Heart left ventricle (tissue), 16 donors: ENCODE data around the gene OPCML. TPM values are rescaled to one million over a fixed set of nuclear protein-coding genes. Genes with fewer than 3 reads are reported as not detected.

Source experiments
- ATAC-seq, 4 donors: fragments of 200-7000 bp; cut with Tn5 transposase; one replicate each; pipeline ENCODE4 v1.9.1; 2020 to 2022; ENCODE audit warnings: moderate library complexity in 4 of 4, mild to moderate bottlenecking in 3 of 4, moderate number of reproducible peaks in 1 of 4
- DNase-seq, 5 donors: peaks; one replicate each; pipeline ENCODE4 v3.0.0-alpha.2; 2020
- H3K27ac ChIP-seq, 12 donors: fragments of 200-600 bp; sonication (generic) in 4 of 12; one replicate each; pipeline versions ENCODE4 v1.5.0 to v1.8.0; 2016 to 2022; ENCODE audit warnings: mild to moderate bottlenecking in 2 of 12
- H3K27me3 ChIP-seq, 9 donors: fragments of 200-600 bp; sonication (generic) in 2 of 9; one replicate each; pipeline versions ENCODE4 v1.5.1 to v1.8.0; 2016 to 2022; ENCODE audit warnings: mild to moderate bottlenecking in 3 of 9
- H3K36me3 ChIP-seq, 9 donors: fragments of 200-600 bp; sonication (generic) in 2 of 9; one replicate each; pipeline versions ENCODE4 v1.5.0 to v1.8.0; 2018 to 2022; ENCODE audit warnings: mild to moderate bottlenecking in 2 of 9
- H3K4me1 ChIP-seq, 12 donors: fragments of 200-600 bp; sonication (generic) in 4 of 12; one replicate each; pipeline versions ENCODE4 v1.5.0 to v1.8.0; 2016 to 2022; ENCODE audit warnings: mild to moderate bottlenecking in 3 of 12
- H3K4me3 ChIP-seq, 12 donors: fragments of 200-600 bp; sonication (generic) in 4 of 12; one replicate each; pipeline versions ENCODE4 v1.5.0 to v1.8.0; 2017 to 2022; ENCODE audit warnings: mild to moderate bottlenecking in 9 of 12, moderate library complexity in 4 of 12
- H3K9me3 ChIP-seq, 12 donors: fragments of 200-600 bp; sonication (generic) in 4 of 12; one replicate each; pipeline versions ENCODE4 v1.5.0 to v1.8.0; 2016 to 2022; ENCODE audit warnings: mild to moderate bottlenecking in 1 of 12
- POLR2A ChIP-seq, 2 donors: fragments of 450-650 bp; IDR thresholded peaks; one replicate each; pipeline ENCODE4 v1.6.1; 2017; ENCODE audit warnings: antibody characterized with exemption in 2 of 2, mild to moderate bottlenecking in 2 of 2, moderate library complexity in 2 of 2
- WGBS, 4 donors: extraction: QIAGEN DNeasy Blood & Tissue Kit in 2 of 4; methylation state at CpG; one replicate each; pipeline versions ENCODE4 v1.1.5 to v1.1.7; 2013 to 2018; 5-methylcytosine and 5-hydroxymethylcytosine counted together
- intact Hi-C, 10 donors: fragments of 100-400 bp; cut with DNase I; formaldehyde crosslinking; loops; one replicate each; pipeline versions ENCODE4 v1.11.1 to v1.14.2; 2022
- polyA plus RNA-seq, 2 donors: library from polyadenylated mRNA; stranded (reverse); fragments of 200-250 nt; gene quantifications; one replicate each; pipeline ENCODE4 v1.2.3, GENCODE V29; 2013
- total RNA-seq, 9 donors: library from RNA; depleted of rRNA in 2 of 9; stranded (reverse); fragments of >200 nt in 2 of 9; fragmentation: NEBNext Ultra II Directional in 3 of 9; extraction: Animal tissue kit (Norgen Biotek cat#: 25700) in 3 of 9; gene quantifications; one replicate each; pipeline versions ENCODE4 v1.1.0 to v1.2.4, GENCODE V29; 2016 to 2023
- TF ChIP-seq, protein P1 (sequence below), 12 donors: fragments of 200-600 bp; sonication (generic) in 4 of 12; IDR thresholded peaks; one replicate each; pipeline versions ENCODE4 v1.5.0 to v1.8.0; 2018 to 2022; ENCODE audit warnings: antibody characterized with exemption in 12 of 12, mild to moderate bottlenecking in 5 of 12
- donor health status: ischemic (EF 13 %, LVEDD 7.1; RV severe dilation, severe dysfunction).
- donor health status: healthy with polysubstance abuse.
- donor health status: DM: no; HTN: yes; CAD: no.
- donor health status: DM: no; HTN: no; CAD: no.
- donor health status: ischemic (EF 25% LVEDD 6.9; RV normal size, moderate dysfunction).
- donor health status: ischemic (EF 25% LVEDD 5.7; RV mildly dilated, moderate dysfunction).
- donor health status: healthy.
- donor health status: DM: yes; HTN: yes; CAD: no.
- donor health status: ischemic (EF 35%, LVEDD 5.7; RV mildly dilated, moderate dysfunction).
- donor health status: nonischemic (EF 11% LVEDD 7.7; RV severe dilation, severe dysfunction).
- donor health status: DM: yes; HTN: yes; CAD: no.
- donor health status: PGD.
- donor health status: ischemic (EF 29% LVEDD 5.4; RV normal size, mild dysfunction).
- donor health status: nonischemic (EF 23%, LVEDD 6.1; RV moderate dilation, normal function).

Gene OPCML
- total and polyA plus RNA-seq, 11 donors: 0.04 to 1.3 (median 0.23) TPM; not detected in 3

- Histone ChIP-seq H3K27ac (no peak overlapping the region), H3K4me3 (no peak overlapping the region), H3K27me3 (peaks cover 0 to 7% (median 0%) of the 10 kb centered on the region in 9 donors), H3K9me3 (no peaks in the 10 kb centered on the region), H3K4me1 (no peaks in the 10 kb centered on the region), H3K36me3 (no peaks in the 10 kb centered on the region)
- intact Hi-C loops: no loop called here
- no peak for DNase-seq
- ATAC-seq: no peak
- TF ChIP-seq POLR2A (IDR thresholded peaks at IDR 0.05): no peak
- TF ChIP-seq, protein P1, sequence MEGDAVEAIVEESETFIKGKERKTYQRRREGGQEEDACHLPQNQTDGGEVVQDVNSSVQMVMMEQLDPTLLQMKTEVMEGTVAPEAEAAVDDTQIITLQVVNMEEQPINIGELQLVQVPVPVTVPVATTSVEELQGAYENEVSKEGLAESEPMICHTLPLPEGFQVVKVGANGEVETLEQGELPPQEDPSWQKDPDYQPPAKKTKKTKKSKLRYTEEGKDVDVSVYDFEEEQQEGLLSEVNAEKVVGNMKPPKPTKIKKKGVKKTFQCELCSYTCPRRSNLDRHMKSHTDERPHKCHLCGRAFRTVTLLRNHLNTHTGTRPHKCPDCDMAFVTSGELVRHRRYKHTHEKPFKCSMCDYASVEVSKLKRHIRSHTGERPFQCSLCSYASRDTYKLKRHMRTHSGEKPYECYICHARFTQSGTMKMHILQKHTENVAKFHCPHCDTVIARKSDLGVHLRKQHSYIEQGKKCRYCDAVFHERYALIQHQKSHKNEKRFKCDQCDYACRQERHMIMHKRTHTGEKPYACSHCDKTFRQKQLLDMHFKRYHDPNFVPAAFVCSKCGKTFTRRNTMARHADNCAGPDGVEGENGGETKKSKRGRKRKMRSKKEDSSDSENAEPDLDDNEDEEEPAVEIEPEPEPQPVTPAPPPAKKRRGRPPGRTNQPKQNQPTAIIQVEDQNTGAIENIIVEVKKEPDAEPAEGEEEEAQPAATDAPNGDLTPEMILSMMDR (IDR thresholded peaks at IDR 0.05): no peak
- WGBS, 4 donors: 94 to 100% (median 97%) methylated on average over 1 of the region's 1 CpG
Measured at GRCh38 chr11:132447761-132448160, 1084.5 kb downstream of the OPCML start.

DNA sequence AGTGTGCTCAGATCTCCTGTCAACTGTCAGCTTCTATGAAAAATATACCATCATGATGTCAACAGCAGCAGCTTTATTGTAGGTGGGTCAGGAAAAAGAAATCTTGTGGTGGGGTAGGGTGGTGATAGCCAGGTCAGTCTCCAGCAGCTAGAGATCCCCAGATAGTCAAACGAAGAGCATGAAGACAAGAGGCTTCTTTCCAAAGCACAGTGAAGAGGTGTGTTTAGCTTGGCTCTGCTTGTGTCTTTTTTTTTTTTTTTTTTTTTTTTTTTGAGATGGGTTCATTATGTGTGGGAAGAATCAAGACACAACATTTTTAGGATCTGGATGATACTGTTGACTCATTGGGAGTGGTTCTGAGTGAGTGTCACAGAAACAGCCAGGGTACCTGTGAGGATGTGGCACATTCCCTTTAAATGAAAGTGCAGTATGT lies 1086.4 kb downstream of the OPCML start:
- ATAC-seq (no peak), DNase-seq (no peak)
- H3K27ac ChIP-seq: no peak overlapping the region
- H3K4me1 ChIP-seq: no peaks in the 10 kb centered on the region
- H3K9me3 ChIP-seq: no peaks in the 10 kb centered on the region
- peaks cover 0 to 5% (median 0%) of the 10 kb centered on the region in 9 donors for H3K27me3 ChIP-seq
- H3K4me3 ChIP-seq: no peak overlapping the region
- 23 to 43% (median 34%) methylated on average over 1 of the region's 1 CpG for WGBS, 4 donors
- TF ChIP-seq, protein P1 (IDR thresholded peaks at IDR 0.05): no peak
- no peaks in the 10 kb centered on the region for H3K36me3 ChIP-seq
- intact Hi-C loops: no loop called here

- TF ChIP-seq, protein P1 (IDR thresholded peaks at IDR 0.05): no peak
- TF ChIP-seq POLR2A (IDR thresholded peaks at IDR 0.05): no peak
- Histone ChIP-seq H3K9me3 (no peaks in the 10 kb centered on the region), H3K27ac (no peak overlapping the region), H3K4me3 (no peak overlapping the region), H3K4me1 (no peaks in the 10 kb centered on the region), H3K27me3 (peaks cover 0 to 5% (median 0%) of the 10 kb centered on the region in 9 donors), H3K36me3 (no peaks in the 10 kb centered on the region)
- no peak for ATAC-seq
- intact Hi-C loops: no loop called here
- no peak for DNase-seq
- 78 to 92% (median 84%) methylated on average over 4 of the region's 4 CpGs for WGBS, 4 donors
Measured at GRCh38 chr11:132444911-132445310, 1087.4 kb downstream of the OPCML start.

DNA sequence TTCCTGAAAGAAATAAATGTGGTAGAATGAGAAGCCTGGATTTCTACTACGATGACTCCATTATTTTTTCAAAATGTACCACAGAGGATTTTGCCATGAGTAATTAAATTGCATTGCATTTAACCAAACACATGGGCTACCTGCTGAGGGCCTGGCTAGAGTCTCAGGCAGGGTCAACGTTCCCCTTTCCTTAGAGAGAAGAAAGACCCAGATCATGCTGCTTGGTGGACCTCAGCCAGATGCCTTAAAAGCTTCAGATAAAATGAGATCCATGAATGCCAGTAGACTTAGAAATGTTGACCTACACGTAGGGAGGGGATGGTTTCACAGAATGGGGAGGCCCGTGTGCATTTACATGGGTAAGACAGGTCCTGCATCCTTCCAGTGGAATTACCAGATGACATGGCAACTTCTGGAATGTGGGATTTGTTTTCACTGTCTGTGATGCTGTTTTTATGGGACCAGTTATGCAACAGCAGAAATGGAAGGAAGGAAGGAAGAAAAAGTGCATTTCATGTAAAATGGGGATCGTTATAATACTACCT lies 1092.5 kb downstream of the OPCML start:
- intact Hi-C loops: no loop called here
- DNase-seq: no peak
- Histone ChIP-seq H3K9me3 (no peaks in the 10 kb centered on the region), H3K4me3 (no peak overlapping the region), H3K36me3 (no peaks in the 10 kb centered on the region), H3K4me1 (no peaks in the 10 kb centered on the region), H3K27ac (no peak overlapping the region), H3K27me3 (peaks cover 0 to 5% (median 0%) of the 10 kb centered on the region in 9 donors)
- no peak for TF ChIP-seq POLR2A (IDR thresholded peaks at IDR 0.05)
- TF ChIP-seq, protein P1 (IDR thresholded peaks at IDR 0.05): no peak
- ATAC-seq: no peak
- 61 to 69% (median 68%) methylated on average over 5 of the region's 5 CpGs for WGBS, 4 donors
